GOT3 (cell line): ENCODE results near the gene TMEM221.

Experiments
- DNase-seq: peaks from one replicate; lab custom pipeline; 2025; ENCODE audit warnings: mixed read lengths; lab: John Stamatoyannopoulos, UW

Gene TMEM221

GRCh38 chr19:17405250-17406045, 43.0 kb downstream of the TMEM221 start, which contains the start of gene BST2:
BST2 (minus strand) TSS chr19:17405630; CDS start chr19:17405575, 55 bp downstream.
- DNase-seq: no peak

GRCh38 chr19:17404621-17405249, 43.7 kb downstream of the TMEM221 start:
- DNase-seq: no peak

- DNase-seq: no peak
Measured at GRCh38 chr19:17404015-17404414, 44.5 kb downstream of the TMEM221 start.

- DNase-seq: no peak
Measured at GRCh38 chr19:17402982-17403855, 45.2 kb downstream of the TMEM221 start.

GRCh38 chr19:17401628-17402027, 46.8 kb downstream of the TMEM221 start:
- no peak for DNase-seq

GRCh38 chr19:17398902-17399527, 49.5 kb downstream of the TMEM221 start:
- no peak for DNase-seq

- DNase-seq: no peak
Measured at GRCh38 chr19:17394891-17395415, 53.5 kb downstream of the TMEM221 start.

- DNase-seq: no peak
Measured at GRCh38 chr19:17393914-17394313, 54.6 kb downstream of the TMEM221 start, which contains the start of gene CCDC194. CCDC194 (minus strand) TSS chr19:17394196; CDS start chr19:17394158, 38 bp downstream.

- DNase-seq: no peak
Measured at GRCh38 chr19:17393002-17393401, 55.5 kb downstream of the TMEM221 start.

- no peak for DNase-seq
Measured at GRCh38 chr19:17391371-17392151, 56.9 kb downstream of the TMEM221 start.

- peak; percentile 38 for DNase-seq
Measured at GRCh38 chr19:17390665-17391370, 57.6 kb downstream of the TMEM221 start.

GRCh38 chr19:17389957-17390664, 58.4 kb downstream of the TMEM221 start:
- no peak for DNase-seq

- DNase-seq: no peak
Measured at GRCh38 chr19:17389288-17389687, 59.2 kb downstream of the TMEM221 start.

GRCh38 chr19:17385878-17386611, 62.4 kb downstream of the TMEM221 start:
- no peak for DNase-seq
